ENCODE data around the gene SPATA6L.

- no peak for TF ChIP-seq CTCF (IDR thresholded peaks at IDR 0.05 in 2 of 3, conservative IDR thresholded peaks at IDR 0.05 in 1 of 3; ENCODE audit: borderline replicate concordance in 1 of 3, insufficient read depth in 1 of 3, low read depth in 2 of 3, low read length in 2 of 3)
- no peak for TF ChIP-seq CEBPB (IDR thresholded peaks at IDR 0.05; ENCODE audit: low read depth)
- TF ChIP-seq POLR2AphosphoS5 (IDR thresholded peaks at IDR 0.05; ENCODE audit: low read depth, low read length): no peak
- no peak for TF ChIP-seq REST (IDR thresholded peaks at IDR 0.05; ENCODE audit: low read depth)
- TF ChIP-seq POLR2A (IDR thresholded peaks at IDR 0.05; ENCODE audit: borderline replicate concordance, extremely low read depth, insufficient read depth, insufficient read length): no peak
- no peak for TF ChIP-seq SP1 (IDR thresholded peaks at IDR 0.05; ENCODE audit: low read depth)
- no peak for TF ChIP-seq ZFX (IDR thresholded peaks at IDR 0.05)
- no peak for TF ChIP-seq EZH2phosphoT487 (IDR thresholded peaks at IDR 0.05; ENCODE audit: borderline replicate concordance)
- no peak for TF ChIP-seq ZNF274 (IDR thresholded peaks at IDR 0.05; ENCODE audit: low read depth, low read length)
- no peak for TF ChIP-seq ELF1 (IDR thresholded peaks at IDR 0.05; ENCODE audit: borderline replicate concordance, low read depth)
- TF ChIP-seq EZH2 (IDR thresholded peaks at IDR 0.05): no peak
Observed at GRCh38 chr9:4630836-4631235, 35.4 kb downstream of the SPATA6L start.

Data from HCT116 (cell line).